GM21390 (cell line): ENCODE measurements around the gene DNAJC25.

Experiments used
- ATAC-seq: cut with Tn5 transposase; IDR thresholded peaks from one replicate; pipeline ENCODE4 v1.9.1; 2021; ENCODE audit not compliant: unreplicated experiment

The DNAJC25 gene

DNA sequence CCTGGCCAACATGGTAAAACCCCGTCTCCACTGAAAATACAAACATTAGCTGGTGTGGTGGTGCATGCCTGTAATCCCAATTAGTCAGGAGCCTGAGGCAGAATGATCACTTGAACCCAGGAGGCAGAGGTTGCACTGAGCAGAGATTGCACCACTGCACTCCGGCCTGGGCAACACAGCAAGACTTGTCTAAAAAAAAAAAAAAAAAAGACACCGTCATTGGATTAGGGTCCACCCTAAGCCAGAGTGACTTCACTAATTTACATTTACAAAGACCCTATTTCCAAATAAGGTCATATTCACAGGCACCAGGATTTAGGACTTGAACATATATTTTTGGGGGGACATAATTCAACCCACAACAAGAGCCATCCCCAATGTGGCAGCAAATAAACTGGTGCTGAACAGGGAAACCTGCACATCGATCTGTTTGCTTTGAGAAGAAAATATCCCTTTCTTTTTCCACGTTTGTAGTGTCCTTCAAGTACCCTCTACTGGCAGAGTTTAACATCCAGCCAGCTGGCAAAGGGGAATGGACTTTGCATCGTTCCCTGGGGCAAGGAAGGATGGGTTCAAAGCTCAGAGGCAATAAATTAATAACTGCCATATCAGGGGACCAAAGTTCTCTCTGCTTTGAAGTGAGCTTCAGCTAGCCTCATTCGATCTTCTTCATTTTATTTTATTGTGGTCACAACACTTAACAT, 3.7 kb upstream of the DNAJC25 start:
- ATAC-seq: no peak

DNA sequence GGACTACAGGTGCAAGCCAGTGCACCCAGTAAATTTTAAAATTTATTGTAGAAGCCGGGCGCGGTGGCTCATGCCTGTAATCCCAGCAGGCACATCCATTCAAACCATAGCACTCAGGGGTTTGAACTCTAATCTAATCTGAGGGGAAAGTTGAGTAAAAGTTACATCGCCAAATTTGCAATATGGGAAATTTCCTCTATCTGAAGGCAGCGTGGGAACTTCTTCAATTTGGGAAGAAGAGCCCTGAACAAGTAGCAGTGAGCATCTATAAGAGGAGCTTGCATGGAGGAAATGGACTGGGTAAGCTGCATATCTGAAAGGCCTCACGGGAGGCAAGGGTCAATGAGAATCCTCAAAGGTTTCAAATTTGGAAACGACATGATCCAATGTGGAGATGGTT, 2.7 kb upstream of the DNAJC25 start:
- ATAC-seq: no peak

DNA sequence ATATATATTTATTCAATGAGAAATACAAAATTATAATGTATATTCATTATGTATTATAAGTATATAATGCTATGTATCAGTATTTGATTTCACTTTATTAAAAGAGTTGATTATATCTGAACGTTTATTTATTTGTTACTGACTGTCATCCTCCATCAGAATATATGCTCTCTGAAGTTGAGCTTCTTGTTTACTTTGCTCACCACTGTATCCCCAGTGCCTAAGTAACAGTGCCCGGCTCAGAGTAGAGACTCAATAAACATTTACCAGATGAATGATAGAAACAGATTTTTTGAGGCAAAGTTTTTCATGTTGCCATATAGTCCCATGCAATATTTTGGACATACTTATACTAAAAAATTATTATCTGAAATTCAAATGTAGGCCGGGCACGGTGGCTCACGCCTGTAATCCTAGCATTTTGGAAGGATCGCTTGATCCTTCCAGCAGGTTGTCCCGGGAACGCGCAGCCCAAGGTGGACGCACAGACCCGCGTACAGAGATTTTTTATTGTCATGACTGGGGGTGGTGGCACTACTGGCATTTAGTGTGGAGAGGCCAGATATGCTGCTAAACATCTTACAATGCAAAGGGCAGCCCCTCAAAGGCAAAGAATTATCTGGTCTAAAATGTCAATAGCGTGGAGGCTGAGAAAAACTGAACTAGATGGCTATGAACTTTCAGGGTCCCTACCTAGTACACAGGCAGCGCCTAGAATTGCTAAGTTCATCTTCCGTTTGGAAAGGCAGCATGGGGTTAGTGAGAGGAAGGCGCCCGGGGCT, 761 bp upstream of the DNAJC25 start:
- peak; percentile 27 for ATAC-seq

DNA sequence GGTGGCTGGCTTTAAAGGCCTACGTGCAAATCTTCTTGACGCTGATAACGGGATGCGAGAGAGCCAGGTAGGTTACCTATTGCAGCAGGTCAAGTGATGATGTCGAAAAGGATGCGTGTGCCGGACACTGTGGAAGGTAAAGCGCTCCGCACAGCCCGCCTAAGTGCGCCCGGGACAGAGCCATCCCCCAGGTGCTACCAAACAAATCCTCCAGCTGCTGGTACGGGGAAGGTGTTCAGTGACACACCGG, 245 bp upstream of the DNAJC25 start:
- no peak for ATAC-seq

DNA sequence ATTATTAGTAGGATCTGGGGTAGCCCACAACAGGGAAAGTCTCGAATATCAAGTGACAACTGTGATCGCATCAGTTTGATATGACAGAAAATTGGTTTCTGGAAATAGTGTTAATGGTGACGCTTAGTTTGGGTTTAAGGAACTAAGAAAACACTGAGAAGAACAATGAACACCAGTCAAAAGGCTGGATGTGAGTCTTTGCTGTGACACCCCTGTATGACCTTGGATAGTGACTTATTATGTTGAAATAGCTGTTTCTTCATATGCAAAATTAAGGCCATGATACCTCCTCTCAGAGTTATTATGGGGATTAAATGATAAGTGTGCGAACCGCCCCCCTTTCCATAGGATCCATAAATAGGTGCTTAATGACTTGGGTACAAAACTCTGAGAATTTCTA, 926 bp downstream of the DNAJC25 start:
- ATAC-seq: no peak

DNA sequence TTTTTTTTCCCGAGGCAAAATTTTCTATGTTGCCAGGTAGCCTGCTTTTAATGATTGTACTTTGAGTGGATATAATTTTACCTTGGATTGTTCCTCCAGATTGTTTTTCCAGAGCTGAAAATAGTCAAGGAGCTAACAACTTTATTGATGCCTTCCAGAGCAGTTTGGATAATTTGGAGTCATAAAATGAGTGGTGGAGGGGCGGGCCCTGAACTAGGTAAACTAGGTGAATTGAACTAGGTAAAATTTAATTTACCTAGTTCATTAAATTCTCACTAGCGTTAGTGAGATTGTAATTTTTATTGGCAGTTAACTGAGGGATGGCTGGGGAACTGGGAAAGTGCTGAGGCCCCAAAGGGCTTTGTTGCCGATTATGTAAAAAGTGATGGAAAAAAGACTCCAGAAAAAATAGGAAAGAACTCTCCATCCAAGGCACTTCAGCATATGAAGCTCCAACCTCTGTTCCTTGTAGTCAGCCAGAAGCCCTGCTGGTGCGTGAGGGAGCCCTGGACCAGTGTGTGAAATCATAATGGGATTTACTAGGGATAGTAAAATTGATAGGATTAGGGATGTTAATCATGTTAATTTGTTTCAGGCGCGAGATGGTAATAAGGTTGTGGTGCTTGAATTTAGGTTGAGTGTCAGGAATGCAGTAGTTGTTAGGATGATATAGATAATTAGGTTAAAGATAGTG, 1.7 kb downstream of the DNAJC25 start:
- no peak for ATAC-seq

DNA sequence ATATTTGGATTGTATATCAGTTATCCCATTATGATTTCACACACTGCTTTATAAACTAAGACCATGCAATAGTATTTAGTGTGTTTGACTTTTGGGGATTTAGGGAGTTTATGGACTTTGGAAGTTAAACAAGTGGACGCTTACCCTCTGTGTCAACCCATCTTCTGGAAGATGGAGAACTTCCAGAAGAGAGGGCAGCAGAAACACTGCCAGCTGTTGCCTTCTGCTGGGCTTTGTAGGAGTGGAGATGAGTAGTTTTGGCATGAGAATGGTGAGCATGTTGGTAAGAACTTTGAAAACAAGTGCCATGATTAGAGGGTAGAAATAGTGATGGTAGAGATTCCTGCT, 2.2 kb downstream of the DNAJC25 start:
- ATAC-seq: no peak

DNA sequence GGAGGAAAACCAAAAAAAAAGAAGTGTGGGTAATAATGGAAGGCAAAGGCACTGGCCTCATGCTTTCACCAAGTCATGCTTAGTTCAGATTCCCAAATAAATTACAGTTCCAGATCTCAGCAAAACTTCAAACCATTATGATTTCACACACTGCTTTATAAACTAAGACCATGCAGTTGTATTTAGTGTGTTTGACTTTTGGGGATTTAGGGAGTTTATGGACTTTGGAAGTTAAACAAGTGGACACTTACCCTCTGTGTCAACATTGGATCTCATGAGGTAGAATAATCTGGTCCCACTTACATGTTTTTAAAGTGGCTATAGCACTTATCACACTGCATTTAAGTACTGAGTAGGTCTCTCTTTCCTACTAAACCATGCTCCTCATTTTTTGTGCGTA, 3.7 kb downstream of the DNAJC25 start:
- no peak for ATAC-seq

DNA sequence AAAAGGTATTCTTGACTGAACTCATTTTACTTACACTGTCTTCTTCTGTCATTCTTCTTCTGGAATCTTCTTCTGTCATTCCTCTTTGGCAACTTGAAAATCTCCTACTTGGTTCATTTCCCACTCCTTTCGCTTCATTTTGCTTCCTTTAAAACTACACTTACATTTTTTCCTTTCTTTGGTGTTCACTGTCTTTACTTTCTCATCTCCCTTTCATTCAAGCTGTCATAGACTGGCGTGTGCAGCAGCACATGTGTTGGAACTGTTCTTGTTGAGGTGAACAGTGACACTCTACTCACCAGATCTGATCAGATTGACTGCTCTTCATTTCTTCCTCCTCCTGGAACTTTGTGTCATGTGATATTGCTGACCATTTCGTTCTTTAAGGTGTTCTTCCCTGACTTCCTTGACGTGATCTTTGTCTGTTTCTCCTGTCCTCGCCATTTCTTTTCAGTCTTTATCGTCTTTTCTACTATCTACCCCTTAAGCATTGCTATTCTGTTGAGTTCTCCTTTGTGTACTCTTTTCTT, 6.4 kb downstream of the DNAJC25 start:
- no peak for ATAC-seq

DNA sequence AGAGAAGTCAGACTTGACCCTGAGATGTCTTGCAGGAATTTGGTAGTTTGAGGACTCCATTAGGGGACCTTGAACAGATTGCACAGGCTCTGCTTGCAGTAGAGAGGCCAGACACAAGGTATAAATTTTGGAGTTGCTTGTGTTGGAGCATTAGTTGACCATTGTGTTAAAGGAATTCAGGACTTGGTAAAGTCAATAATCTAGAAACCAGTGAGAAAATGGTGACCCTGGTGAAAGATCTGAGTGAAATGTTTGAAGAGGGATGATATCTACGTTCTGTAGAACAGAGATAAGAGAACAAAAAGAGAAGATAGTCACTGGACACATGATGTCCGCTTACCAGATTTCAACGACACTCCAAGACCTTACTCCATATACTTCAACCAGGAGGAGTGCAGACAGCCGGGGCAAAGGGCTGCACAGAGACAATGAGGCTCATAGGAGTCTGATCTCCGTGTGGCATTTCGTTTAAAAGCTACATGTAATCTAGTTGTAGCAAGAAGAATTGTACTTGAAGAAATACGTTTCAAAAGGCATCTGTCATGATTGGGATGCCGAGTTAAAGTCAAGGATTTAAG, 13.2 kb downstream of the DNAJC25 start:
- no peak for ATAC-seq

DNA sequence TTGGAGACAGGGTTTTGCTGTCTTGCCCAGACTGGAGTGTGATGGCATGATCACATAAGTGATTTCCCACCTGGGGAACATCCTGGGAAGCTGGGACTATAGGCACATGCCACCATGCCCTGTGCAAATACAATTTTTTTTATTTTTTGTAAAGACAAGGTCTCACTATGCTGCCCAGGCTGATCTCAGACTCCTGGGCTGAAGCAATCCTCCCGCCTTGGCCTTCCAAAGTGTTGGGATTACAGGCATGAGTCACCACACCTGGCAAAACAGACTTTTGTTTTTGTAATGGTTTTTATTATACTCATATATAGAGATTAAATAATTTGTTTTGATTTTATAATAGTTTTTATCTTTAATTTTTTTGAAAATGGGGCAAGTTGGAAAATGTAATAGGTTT, 14.7 kb downstream of the DNAJC25 start:
- no peak for ATAC-seq

DNA sequence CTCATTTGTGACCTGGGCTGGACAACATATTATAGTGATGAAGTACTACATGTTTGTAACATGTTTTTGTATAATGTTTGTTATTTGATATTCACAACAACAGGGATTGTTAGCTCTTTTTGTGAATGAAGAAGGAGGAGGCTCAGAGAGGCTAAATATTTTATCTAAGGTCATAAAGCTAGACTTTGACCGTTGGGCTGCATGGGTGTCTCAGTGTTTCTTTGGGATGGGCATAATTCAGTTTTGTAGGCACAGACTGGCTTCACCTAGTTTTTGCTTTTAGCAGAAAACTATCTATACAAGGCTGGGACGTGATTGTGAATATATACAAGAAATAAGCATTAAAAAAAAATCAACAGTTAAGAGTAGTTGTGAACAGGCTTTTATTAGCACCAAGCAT, 15.3 kb downstream of the DNAJC25 start:
- ATAC-seq: no peak

DNA sequence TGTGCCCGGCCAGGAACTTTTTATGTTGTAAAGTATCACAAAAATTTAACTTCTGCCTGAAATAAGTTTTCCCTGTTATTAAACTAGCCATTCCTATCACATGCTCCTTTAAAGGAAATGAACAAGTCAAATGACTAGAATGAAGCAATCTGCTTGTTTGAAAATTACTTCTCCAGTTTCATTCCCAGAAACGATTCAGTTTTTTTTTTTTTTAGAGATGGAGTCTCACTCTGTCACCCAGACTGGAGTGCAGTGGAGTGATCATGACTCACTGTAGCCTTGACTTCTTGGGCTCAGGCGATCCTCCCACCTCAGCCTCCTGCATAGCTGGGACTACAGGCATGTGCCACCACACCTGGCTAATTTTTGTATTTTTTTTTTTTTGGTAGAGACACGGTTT, 16.9 kb downstream of the DNAJC25 start:
- no peak for ATAC-seq

DNA sequence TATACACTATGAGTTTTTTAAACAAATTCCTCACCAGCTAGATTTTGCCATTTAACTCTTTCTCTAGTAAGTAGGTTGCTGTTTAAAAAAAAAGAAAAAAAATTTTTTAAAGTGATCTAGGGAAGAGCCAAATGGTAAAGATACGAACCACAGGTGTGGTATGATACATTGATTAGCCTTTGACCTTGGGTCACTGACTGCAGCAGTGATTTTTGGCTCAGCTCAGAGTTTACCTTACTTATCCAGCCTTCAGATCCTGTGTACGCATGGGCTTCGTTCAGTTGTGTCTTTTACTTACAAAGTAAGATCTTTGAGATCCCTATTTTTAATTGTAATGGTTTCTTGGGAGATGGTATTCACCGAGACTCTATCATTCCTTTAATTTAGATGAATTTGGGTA, 17.9 kb downstream of the DNAJC25 start:
- no peak for ATAC-seq

DNA sequence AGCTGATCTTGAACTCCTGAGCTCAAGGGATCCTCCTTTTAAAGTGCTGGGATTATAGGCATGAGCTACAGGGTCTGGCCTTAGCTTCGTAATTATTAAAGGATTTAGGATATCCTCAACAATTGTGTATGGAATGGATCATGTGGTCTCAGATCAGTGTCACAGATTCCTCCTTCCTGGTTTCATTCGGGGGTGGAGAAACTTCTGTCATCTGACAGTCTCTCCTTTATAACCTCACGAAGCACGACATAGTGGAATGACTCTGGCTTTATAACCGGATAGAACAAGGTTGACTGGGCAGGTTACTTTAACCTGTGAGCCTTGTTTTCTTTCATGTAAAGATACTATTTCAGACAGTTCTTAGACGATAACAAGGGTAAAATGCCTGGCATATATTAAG, 25.9 kb downstream of the DNAJC25 start:
- ATAC-seq: no peak

DNA sequence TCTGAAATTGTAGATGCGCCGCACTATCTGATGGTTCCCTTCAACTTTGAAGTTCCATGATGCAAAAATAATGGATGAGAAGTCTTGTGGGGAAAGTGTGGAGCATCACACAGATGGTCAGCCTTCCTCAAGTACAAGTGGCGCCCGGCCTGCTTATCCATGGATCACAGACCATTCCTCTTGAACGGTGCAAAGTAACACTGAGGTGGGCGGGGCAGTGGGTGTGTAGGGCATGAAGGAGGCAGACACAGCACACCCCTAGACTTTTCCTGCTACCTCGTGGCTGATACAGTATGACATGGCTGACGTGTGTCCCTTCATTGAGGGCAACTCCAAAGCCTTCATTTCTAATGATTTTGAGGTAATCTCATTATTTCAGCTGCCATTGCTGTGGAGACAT, 27.8 kb downstream of the DNAJC25 start:
- ATAC-seq: no peak

DNA sequence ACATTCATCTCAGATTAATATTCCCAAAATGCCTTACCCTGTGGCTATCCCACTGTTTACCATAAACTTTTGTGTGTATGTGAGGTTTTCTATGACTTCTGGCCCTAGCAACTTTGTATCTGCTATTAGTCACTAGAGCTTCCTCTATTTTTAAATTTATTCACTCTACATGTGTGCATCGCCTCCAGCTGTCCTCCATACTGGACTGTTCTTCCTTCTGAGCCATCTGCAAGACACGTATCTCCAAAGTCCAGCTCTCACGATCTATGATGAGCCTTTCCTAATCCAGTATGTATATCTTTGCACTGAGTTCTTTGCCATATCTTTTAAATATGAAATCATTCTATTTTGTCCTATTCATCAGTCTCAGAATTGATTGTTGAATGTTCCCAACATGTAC, 28.6 kb downstream of the DNAJC25 start:
- no peak for ATAC-seq

DNA sequence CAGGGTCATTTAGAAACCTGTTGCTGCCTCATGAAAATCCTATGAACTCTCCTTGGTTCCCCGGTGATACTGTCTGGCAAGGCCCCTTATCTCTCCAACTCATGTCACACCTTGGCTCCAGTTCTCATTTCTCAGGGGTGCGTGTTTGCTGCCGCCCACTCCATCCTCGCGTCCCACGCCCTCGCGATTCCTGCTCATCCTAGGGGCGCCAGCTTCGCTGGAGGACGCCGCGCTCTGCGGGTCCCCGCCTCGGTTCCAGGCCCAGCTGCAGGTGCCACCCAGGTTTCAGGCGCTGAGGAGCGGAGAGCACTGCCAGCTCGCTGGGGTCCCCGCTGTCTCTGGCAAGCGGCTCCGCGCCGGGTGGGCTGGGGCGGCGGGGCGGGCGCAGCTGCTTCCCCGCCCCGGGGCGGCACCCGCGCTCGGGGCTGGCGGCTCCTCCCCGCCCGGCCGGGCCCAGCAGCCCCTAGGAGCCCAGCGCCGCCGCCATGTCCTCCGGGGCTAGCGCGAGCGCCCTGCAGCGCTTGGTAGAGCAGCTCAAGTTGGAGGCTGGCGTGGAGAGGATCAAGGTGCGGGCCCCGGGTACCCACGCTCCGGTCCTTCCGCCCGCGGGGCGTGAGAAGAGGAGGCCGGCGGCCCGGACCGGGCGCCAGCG, 30.1 kb downstream of the DNAJC25 start, which contains the start of gene GNG10:
GNG10 (plus strand) TSS at position 456 of the 652 bp plus-strand sequence; CDS start at position 486, 30 bp downstream.
- ATAC-seq: peak; percentile 88

DNA sequence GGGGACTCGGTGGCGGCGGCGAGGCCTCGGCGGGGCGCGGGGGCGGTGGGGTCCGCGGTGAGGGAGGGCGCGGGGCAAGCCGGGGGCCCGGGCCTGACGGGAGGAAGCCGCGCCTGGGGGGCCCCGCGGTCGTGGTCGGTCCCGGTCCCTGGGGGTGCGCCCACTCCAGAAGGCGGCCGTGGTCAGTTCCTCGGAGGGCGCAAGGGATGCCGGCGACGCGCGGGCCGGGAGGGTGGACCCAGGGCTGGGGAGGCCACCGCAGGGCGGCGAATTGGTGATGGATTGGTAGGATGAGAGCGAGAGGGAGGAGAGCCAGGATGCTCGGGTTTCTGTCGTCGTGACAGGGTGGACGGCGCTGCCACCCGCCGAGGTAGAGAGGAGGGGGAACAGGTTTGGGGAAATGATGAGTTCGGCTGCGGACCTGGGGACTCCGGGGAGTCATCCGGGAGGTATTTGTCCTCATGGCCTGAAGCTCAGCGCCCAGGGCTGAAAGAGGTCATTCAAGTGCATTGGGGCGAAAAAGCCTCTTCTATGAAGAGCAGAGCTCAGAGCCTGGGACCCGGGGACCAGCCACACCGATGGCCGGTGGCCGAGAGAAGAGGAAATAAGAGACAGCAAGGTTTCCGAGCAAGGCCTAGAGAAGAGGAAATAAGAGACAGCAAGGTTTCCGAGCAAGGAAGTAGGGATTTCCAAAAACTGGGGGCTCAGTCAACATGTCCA, 30.8 kb downstream of the DNAJC25 start:
- peak; percentile 34 for ATAC-seq

DNA sequence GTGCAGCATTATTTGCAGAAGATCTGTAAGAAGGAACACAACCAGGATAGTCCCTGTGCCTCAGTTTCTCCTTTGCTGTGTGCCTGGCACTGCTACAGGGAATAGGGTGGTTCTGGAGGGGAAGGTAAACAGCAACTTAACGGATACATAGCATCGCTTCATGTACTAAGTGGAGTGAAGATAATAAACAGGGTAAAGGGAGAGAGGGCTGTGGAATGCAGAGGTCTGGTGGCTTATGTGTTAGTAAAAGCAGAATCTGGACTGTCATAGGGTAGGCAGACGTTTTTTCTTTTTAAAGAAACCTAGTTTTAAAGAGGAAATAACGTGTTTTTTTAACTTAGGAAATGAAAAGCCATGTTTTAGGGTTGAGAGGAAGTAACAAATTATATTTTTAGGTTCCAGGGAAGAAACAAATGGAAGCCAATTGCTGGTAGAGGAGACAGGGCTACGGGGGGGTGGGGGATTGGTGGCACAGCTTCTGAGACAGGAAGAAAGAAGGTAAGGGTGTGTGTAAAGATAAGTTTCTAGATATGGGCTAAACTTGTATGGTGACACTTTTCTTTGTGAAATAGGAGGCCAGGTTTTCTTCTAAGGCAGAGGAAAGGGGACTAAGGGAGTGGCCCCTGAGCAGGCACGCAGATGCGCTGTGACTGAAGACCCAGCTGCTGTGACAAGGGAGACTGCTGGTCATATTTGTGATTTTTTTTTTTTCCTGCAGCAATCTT, 31.6 kb downstream of the DNAJC25 start:
- peak; percentile 12 for ATAC-seq
